Measurements from ENCODE around the gene TFRC.

Gene TFRC

DNA sequence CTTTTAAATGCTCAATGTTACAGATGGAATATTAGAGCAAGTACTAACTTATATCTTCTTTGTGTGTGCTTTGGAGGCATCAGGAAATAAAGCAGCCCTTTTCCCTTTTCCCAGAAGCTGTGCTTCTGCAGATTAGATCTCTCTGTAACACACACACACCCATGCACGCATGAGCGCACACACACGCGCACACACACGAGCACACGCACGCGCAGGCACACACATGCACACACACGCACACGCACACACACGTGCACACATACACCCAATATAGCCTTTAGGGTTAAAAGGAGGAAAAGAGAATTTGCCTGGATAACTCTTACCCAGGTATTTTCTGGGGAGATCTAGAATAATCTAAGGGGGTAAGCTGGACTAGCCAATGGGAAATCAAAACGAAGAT lies 56.9 kb downstream of the TFRC start:
- TF ChIP-seq GATA3 (IDR thresholded peaks at IDR 0.05; ENCODE audit: low read depth, low read length) (no peak), GATA2 (IDR thresholded peaks at IDR 0.05; ENCODE audit: low read depth, low read length) (no peak)

DNA sequence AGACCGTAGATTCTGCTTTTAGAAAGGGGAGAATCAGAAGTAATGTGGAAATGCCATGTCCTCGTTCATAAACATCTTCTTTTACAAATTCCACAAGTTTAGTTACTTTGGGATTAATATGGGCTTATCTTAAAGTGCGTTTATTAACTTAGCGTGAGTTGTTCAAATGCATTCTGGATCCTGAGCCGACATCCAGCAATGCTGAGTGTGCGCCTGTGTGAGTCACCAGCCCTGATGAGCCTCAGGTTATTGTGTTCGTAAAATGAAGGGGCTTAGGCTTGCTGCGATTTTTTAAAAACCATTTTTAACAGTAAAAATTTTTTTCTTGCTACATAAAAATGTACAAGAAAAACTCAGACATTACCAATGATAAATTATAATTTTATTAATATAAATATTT lies 57.9 kb downstream of the TFRC start:
- TF ChIP-seq GATA2 (IDR thresholded peaks at IDR 0.05; ENCODE audit: low read depth, low read length) (no peak), GATA3 (IDR thresholded peaks at IDR 0.05; ENCODE audit: low read depth, low read length) (no peak)

DNA sequence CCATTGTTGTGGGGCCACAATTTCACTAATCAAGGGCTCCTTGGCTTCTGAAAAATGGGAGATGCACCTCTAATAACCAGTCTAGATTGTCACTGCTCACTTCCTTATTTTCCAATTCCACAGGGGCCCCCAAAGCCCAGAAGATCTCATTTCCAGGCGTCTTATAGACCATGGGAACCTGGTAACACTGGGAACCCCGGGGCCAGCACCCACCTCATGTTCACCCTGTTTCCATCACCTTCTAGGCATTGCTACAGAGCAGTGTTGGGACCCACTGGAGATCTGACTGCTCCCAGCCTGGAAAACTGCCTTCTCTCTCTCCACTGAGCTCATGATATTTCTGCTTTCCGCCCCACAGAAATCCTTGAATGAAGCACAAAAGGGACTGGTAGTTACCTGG lies 61.5 kb downstream of the TFRC start:
- TF ChIP-seq GATA3 (IDR thresholded peaks at IDR 0.05; ENCODE audit: low read depth, low read length), result no peak
- TF ChIP-seq GATA2 (IDR thresholded peaks at IDR 0.05; ENCODE audit: low read depth, low read length), result no peak

DNA sequence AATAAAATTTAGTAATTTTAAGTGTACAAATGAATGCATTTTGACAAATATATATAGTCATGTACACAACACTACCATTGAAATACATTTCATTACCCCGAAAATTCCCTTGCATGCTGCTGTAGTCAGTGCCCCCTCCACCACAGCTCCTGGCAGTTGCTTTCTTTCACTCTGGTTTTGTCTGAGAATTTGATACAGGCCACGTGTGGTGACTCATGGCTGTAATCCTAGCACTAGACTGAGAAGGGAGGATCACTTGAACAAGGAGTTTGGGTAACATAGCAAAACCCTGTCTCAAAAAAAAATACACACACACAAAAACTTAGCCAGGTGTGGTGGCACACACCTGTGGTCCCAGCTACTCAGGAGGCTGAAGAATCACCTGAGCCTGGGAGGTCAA lies 65.4 kb downstream of the TFRC start:
- TF ChIP-seq GATA3 (IDR thresholded peaks at IDR 0.05; ENCODE audit: low read depth, low read length) (no peak), GATA2 (IDR thresholded peaks at IDR 0.05; ENCODE audit: low read depth, low read length) (no peak)

DNA sequence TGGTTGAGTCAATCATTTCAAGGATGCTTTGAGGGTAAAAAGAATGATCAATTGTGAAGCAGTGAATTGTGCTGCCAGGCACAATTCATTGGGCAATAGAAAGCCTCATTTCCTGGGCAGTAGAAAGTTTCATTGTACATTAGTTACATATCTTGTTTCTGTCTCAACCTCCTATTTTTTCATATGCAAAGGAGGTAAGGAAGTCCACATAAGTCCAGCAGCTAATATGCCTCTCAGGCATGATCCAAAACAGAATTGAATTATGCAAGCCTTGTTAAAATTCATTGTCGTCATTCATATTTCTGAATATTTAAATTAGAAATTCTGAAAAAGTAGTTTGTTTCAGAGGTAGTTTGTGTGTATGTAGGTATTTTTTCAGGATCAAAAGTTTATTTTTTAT lies 65.8 kb downstream of the TFRC start:
- TF ChIP-seq GATA2 (IDR thresholded peaks at IDR 0.05; ENCODE audit: low read depth, low read length) (no peak), GATA3 (IDR thresholded peaks at IDR 0.05; ENCODE audit: low read depth, low read length) (no peak)

DNA sequence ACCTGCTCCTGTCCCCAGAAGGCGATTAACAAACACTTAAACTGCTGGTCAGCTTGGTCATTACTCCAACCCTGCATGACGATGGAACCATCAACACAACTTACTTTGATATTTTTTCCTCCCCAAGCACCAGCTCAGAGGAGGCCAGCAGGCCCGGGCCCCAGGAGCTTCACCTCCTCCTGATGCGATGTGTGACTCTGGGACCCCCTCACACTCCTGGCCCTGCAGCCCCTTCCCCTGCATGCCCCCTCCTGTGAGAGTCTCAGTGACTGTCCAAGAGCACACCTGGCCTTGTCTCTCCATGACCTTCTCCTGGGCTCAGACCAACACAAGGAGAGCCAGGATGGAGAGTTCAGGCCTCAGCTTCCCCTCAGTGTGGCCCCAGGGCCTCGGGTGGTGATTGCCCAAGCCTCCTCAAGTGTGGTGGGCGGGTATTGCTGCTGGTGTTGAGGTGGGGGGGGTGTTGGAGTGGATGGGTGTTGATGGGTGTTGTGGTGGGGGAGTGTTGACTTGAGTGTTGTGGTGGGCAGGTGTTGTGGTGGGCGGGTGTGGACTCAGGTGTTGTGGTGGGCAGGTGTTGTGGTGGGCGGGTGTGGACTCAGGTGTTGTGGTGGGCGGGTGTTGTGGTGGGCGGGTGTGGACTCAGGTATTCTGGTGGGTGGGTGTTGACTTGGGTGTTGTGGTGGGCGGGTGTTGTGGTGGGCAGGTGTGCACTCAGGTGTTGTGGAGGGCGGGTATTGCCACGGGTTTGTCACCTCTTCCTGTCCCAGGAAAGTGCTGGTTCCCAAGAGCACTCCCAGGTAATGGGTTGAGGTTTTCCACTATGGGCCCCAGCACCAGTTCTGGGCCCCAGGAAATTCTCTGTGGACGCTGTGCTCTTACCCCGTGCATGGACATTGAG lies 68.1 kb downstream of the TFRC start:
- TF ChIP-seq GATA3 (IDR thresholded peaks at IDR 0.05; ENCODE audit: low read depth, low read length) (no peak), GATA2 (IDR thresholded peaks at IDR 0.05; ENCODE audit: low read depth, low read length) (no peak)

DNA sequence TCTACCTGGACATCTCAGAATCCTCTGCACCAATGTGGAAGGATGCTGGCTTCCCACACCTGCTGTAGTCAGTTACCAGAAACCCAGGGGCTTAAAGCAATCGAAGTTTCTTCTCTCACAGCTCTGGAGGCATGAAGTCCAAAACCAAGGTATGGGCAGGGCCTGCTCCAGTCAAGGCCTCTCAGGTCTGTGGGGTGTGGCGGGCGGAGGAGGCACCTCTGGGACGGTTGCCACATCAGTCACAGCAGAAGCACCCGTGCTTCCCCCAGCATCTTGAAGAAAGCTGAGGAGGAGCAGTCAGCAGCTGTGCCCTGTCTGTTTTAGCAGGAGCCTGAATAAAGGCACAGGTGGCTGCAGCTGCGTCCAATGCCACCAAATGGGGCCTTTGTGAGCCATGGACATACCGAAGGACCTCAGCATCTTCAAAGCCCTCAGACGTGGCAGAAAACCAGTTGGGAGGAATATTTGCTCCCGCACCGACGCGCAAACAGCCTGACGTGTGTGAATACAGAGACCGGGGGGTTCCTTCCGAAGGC lies 68.9 kb downstream of the TFRC start:
- no peak for TF ChIP-seq GATA2 (IDR thresholded peaks at IDR 0.05; ENCODE audit: low read depth, low read length)
- TF ChIP-seq GATA3 (IDR thresholded peaks at IDR 0.05; ENCODE audit: low read depth, low read length), result no peak

DNA sequence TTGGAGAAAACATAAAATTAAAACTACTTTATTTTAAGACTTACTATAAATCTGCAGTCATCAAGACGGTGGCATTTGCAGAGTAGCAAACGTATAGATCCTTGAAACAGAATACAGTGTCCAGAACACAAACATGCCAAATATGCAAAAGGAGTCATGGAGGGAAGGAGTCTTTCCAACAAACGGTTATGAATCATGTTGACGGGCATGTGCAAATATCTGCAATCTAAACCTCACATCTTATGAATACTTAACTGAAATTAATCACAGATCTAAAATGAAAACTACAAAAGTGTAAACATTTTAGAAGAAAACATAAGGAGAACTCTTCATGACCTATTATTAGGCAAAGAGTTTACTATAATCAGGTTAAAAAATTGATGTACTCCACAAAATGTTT lies 69.4 kb downstream of the TFRC start:
- no peak for TF ChIP-seq GATA2 (IDR thresholded peaks at IDR 0.05; ENCODE audit: low read depth, low read length)
- TF ChIP-seq GATA3 (IDR thresholded peaks at IDR 0.05; ENCODE audit: low read depth, low read length), result no peak

DNA sequence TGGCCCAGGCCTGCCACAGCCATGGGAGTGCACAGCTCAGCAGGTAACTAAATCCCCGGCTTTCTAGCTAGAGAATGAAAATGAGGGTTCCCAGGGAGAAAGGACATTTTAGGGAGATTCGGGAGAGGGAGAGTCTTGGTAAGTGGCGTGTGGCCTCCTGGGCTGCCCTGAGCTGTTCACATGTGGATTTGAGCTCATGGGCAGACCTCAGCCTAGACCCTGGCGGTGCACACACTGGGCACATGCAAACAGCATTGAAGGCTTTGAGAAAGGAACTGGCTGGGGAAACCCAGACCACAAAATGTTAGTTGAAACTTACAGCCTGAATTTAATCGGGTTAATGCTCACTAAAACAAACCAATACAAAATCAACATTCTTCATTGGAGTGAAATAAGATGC lies 72.4 kb downstream of the TFRC start:
- no peak for TF ChIP-seq GATA3 (IDR thresholded peaks at IDR 0.05; ENCODE audit: low read depth, low read length)

DNA sequence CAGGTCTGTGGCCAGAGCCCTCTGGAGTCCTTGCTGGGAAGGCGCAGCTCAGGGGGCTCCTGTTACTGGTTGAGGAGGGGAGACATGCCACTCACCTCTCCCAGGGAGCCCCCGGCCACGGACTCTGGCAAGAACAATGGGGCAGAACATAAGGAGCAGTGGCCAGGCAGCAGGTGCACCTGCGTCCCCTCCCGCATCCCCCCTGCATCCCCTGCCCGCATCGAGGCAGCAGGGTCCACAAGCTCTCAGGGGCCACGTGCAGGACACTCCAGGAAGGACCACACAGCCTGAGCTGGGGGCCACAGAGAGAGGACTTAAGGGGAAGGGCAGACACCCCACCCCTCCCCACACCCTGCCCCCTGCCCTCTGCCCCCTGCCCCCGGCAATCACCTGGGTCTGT lies 73.0 kb downstream of the TFRC start:
- TF ChIP-seq GATA2 (IDR thresholded peaks at IDR 0.05; ENCODE audit: low read depth, low read length) (no peak), GATA3 (IDR thresholded peaks at IDR 0.05; ENCODE audit: low read depth, low read length) (no peak)

DNA sequence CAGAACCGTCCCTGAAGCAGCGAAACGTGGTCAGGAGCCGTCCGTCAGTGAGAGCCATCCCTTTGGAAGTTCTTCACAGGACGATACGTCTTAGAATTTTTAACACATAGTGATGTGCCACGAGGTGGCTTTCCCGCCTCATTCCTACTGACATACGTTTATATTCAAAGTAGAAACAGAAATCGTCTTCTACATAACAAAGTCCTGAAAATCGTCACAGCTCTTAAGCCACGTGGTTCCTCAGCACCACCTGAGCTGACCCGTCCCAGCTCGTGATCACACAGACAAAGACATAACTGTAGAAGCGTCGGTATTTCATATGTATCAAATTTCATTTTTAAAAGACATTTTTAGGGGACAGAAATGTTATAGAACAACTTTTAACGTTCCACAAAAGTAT lies 73.5 kb downstream of the TFRC start:
- TF ChIP-seq GATA2 (IDR thresholded peaks at IDR 0.05; ENCODE audit: low read depth, low read length) (no peak), GATA3 (IDR thresholded peaks at IDR 0.05; ENCODE audit: low read depth, low read length) (no peak)

DNA sequence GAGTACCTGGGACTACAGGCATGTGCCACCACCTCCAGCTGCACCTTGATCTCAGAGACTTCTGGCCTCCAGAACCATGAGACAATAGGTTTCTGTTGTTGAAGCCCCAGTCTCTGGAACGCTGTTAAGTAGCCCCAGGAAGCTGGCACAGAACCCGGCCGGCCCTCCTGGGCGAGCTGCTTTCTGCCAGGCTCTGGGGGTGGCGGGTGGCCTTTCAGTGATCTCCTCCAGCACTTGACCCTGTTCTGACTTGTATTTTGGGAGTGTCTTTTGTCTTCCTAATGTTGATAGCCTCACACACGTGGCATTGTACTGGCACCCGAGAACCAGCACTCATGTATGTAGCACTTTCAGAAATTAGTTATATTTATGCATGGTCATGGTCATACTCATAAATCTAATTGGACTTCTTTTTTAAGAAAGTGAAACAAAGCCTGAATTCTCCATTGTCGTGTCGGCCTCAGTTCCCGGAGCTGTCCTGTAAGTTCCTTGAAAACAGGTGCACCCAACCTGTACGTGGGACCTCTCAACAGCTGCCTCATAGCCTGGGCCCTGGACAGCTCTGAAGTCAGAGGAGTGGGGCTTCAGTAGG lies 74.0 kb downstream of the TFRC start:
- TF ChIP-seq GATA3 (IDR thresholded peaks at IDR 0.05; ENCODE audit: low read depth, low read length) (no peak), GATA2 (IDR thresholded peaks at IDR 0.05; ENCODE audit: low read depth, low read length) (no peak)

DNA sequence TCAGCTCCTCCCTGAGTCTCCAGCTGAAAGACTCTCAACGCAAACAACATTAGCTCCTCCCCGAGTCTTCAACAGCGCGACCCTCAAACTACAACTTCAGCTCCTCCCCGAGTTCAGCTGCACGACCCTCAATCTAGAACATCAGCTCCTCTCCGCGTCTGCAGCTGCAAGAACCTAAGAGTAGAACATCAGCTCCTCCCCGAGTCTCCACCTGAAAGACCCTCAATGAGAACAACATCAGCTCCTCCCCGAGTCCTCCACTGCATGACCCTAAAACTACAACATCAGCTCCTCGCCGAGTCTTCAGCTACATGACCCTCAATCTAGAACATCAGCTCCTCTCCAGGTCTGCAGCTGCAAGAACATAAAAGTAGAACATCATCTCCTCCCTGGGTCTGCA lies 78.3 kb downstream of the TFRC start:
- TF ChIP-seq GATA2 (IDR thresholded peaks at IDR 0.05; ENCODE audit: low read depth, low read length) (no peak), GATA3 (IDR thresholded peaks at IDR 0.05; ENCODE audit: low read depth, low read length) (no peak)

DNA sequence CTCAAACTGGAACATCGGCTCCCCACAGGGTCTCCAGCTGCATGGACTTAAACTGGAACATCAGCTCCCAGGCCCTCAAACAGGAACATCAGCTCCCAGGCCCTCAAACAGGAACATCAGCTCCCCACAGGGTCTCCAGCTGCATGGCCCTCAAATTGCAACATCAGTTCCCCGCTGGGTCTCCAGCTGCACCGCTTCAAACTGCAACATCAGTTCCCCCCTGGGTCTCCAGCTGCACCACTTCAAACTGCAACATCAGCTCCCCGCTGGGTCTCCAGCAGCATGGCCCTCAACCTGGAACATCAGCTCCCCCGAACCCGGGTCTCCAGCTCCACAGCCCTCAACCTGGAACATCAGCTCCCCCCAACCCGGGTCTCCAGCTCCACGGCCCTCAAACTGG lies 82.0 kb downstream of the TFRC start:
- TF ChIP-seq GATA3 (IDR thresholded peaks at IDR 0.05; ENCODE audit: low read depth, low read length), result no peak
- TF ChIP-seq GATA2 (IDR thresholded peaks at IDR 0.05; ENCODE audit: low read depth, low read length), result no peak
